H1 (cell line): ENCODE data around the gene CXorf49B.
"Not testable (repeated sequence)": the region's sequence is repeated elsewhere in the genome, so short reads cannot be mapped to it uniquely, and the experiment has no call there.

Experiments
- BCL11A ChIP-seq, 2 experiments: IDR thresholded peaks; one replicate each; pipeline ENCODE4 v1.6.1; 2011; ENCODE audit warnings: low read depth in 2 of 2, low read length in 2 of 2, mild to moderate bottlenecking in 2 of 2
- BRCA1 ChIP-seq: IDR thresholded peaks from 2 replicates; pipeline ENCODE4 v1.6.1; 2012; ENCODE audit warnings: low read depth, low read length, improper control_type of control experiment
- EP300 ChIP-seq, 2 experiments: IDR thresholded peaks; 1 replicate in 1 of 2; 2 replicates in 1 of 2; pipeline ENCODE4 v1.6.1; 2011 to 2012; ENCODE audit warnings: low read depth in 2 of 2, low read length in 2 of 2, mild to moderate bottlenecking in 2 of 2, borderline replicate concordance in 1 of 2, inconsistent platforms in 1 of 2, moderate library complexity in 1 of 2
- EZH2 ChIP-seq: fragments of 200-600 bp; sonication (generic); IDR thresholded peaks from 2 replicates; pipeline ENCODE4 v1.7.1; 2012; ENCODE audit warnings: low read depth, mild to moderate bottlenecking, moderate library complexity, low read length, inconsistent platforms; ENCODE audit not compliant: severe bottlenecking
- PHF8 ChIP-seq: fragments of 200-600 bp; sonication (generic); conservative IDR thresholded peaks from 2 replicates; pipeline ENCODE4 v1.7.1; 2012; ENCODE audit warnings: low read depth, mild to moderate bottlenecking, inconsistent platforms, low read length, moderate library complexity
- POLR2A ChIP-seq, 2 experiments: IDR thresholded peaks; 1 replicate in 1 of 2; 2 replicates in 1 of 2; pipeline ENCODE4 v1.6.1; 2011; ENCODE audit warnings: low read depth in 2 of 2, low read length in 2 of 2, mild to moderate bottlenecking in 2 of 2; ENCODE audit errors: control extremely low read depth in 1 of 2
- POLR2AphosphoS5 ChIP-seq: IDR thresholded peaks from 2 replicates; pipeline ENCODE4 v1.6.1; 2011; ENCODE audit warnings: low read depth, low read length
- RAD21 ChIP-seq, 2 experiments: IDR thresholded peaks in 1 of 2; conservative IDR thresholded peaks in 1 of 2; 2 replicates each; pipeline ENCODE4 v1.6.1; 2011; ENCODE audit warnings: low read depth in 2 of 2, low read length in 2 of 2, improper control_type of control experiment in 1 of 2, inconsistent platforms in 1 of 2, mild to moderate bottlenecking in 1 of 2, moderate library complexity in 1 of 2
- TBP ChIP-seq: IDR thresholded peaks from 2 replicates; pipeline ENCODE4 v1.6.1; 2011; ENCODE audit warnings: low read depth, low read length, improper control_type of control experiment
- YY1 ChIP-seq: IDR thresholded peaks from 2 replicates; pipeline ENCODE4 v1.6.1; 2011; ENCODE audit warnings: low read depth, mild to moderate bottlenecking, low read length
- TF ChIP-seq, protein P1 (sequence below): IDR thresholded peaks from 2 replicates; pipeline ENCODE4 v1.6.1; 2012; ENCODE audit warnings: inconsistent platforms
- TF ChIP-seq, protein P2 (sequence below), 3 experiments: IDR thresholded peaks; 1 replicate in 2 of 3; 2 replicates in 1 of 3; pipeline versions ENCODE4 v1.5.1 to v1.6.1; 2011; ENCODE audit warnings: low read length in 3 of 3, mild to moderate bottlenecking in 3 of 3, inconsistent platforms in 2 of 3, low read depth in 1 of 3, moderate library complexity in 1 of 3; ENCODE audit not compliant: insufficient read depth in 1 of 3; ENCODE audit errors: control extremely low read depth in 1 of 3
- TF ChIP-seq, protein P3 (sequence below): IDR thresholded peaks from 2 replicates; pipeline ENCODE4 v1.6.1; 2011; ENCODE audit warnings: low read length, improper control_type of control experiment

DNA sequence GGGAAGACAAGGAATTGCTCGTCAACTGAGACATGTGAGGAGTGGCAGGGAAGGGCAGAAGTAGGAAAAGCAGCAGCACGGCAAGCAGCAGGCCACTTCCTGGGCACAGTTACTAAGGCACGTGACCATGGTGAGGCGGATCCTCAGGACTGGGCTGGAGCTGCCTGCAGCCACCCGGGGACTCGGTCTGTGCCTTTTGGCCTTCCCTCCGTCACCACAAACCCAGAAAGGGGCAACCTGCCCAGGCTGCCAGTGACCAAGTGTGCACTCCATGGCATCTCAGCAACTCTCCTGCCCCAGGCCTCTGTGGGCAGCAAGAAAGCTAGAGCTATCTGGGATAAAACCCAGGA lies 19.8 kb downstream of the CXorf49B start:
- not testable (repeated sequence) for TF ChIP-seq POLR2A (IDR thresholded peaks at IDR 0.05; ENCODE audit: control extremely low read depth in 1 of 2, low read depth in 2 of 2, low read length in 2 of 2); TBP; EZH2; YY1; BCL11A (IDR thresholded peaks at IDR 0.05; ENCODE audit: low read depth in 2 of 2, low read length in 2 of 2); BRCA1; EP300 (IDR thresholded peaks at IDR 0.05; ENCODE audit: borderline replicate concordance in 1 of 2, low read depth in 2 of 2, low read length in 2 of 2); RAD21 (IDR thresholded peaks at IDR 0.05 in 1 of 2, conservative IDR thresholded peaks at IDR 0.05 in 1 of 2; ENCODE audit: low read depth in 2 of 2, low read length in 2 of 2); POLR2AphosphoS5; PHF8
- TF ChIP-seq, protein P1, sequence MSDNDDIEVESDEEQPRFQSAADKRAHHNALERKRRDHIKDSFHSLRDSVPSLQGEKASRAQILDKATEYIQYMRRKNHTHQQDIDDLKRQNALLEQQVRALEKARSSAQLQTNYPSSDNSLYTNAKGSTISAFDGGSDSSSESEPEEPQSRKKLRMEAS, result not testable (repeated sequence)
- TF ChIP-seq, protein P2, sequence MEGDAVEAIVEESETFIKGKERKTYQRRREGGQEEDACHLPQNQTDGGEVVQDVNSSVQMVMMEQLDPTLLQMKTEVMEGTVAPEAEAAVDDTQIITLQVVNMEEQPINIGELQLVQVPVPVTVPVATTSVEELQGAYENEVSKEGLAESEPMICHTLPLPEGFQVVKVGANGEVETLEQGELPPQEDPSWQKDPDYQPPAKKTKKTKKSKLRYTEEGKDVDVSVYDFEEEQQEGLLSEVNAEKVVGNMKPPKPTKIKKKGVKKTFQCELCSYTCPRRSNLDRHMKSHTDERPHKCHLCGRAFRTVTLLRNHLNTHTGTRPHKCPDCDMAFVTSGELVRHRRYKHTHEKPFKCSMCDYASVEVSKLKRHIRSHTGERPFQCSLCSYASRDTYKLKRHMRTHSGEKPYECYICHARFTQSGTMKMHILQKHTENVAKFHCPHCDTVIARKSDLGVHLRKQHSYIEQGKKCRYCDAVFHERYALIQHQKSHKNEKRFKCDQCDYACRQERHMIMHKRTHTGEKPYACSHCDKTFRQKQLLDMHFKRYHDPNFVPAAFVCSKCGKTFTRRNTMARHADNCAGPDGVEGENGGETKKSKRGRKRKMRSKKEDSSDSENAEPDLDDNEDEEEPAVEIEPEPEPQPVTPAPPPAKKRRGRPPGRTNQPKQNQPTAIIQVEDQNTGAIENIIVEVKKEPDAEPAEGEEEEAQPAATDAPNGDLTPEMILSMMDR (IDR thresholded peaks at IDR 0.05; ENCODE audit: control extremely low read depth in 1 of 3, insufficient read depth in 1 of 3, low read depth in 1 of 3, low read length in 3 of 3), result not testable (repeated sequence)
- TF ChIP-seq, protein P3, sequence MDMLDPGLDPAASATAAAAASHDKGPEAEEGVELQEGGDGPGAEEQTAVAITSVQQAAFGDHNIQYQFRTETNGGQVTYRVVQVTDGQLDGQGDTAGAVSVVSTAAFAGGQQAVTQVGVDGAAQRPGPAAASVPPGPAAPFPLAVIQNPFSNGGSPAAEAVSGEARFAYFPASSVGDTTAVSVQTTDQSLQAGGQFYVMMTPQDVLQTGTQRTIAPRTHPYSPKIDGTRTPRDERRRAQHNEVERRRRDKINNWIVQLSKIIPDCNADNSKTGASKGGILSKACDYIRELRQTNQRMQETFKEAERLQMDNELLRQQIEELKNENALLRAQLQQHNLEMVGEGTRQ, result not testable (repeated sequence)
